GM12874 (cell line): ENCODE measurements around the gene ANGEL1.

ENCODE experiments used
- TF ChIP-seq, protein P1 (sequence below): IDR thresholded peaks from 2 replicates; pipeline ENCODE4 v1.5.1; 2011; ENCODE audit warnings: low read depth, mild to moderate bottlenecking, control low read depth, low read length, moderate library complexity; ENCODE audit not compliant: insufficient read depth

ANGEL1 gene

GRCh38 chr14:76761136-76761959, 51.3 kb downstream of the ANGEL1 start, which contains the start of gene VASH1:
TSS of gene VASH1 (plus strand) at chr14:76761468. CDS start at chr14:76762822, 1,354 bp downstream.
- TF ChIP-seq, protein P1, sequence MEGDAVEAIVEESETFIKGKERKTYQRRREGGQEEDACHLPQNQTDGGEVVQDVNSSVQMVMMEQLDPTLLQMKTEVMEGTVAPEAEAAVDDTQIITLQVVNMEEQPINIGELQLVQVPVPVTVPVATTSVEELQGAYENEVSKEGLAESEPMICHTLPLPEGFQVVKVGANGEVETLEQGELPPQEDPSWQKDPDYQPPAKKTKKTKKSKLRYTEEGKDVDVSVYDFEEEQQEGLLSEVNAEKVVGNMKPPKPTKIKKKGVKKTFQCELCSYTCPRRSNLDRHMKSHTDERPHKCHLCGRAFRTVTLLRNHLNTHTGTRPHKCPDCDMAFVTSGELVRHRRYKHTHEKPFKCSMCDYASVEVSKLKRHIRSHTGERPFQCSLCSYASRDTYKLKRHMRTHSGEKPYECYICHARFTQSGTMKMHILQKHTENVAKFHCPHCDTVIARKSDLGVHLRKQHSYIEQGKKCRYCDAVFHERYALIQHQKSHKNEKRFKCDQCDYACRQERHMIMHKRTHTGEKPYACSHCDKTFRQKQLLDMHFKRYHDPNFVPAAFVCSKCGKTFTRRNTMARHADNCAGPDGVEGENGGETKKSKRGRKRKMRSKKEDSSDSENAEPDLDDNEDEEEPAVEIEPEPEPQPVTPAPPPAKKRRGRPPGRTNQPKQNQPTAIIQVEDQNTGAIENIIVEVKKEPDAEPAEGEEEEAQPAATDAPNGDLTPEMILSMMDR, result no peak

DNA sequence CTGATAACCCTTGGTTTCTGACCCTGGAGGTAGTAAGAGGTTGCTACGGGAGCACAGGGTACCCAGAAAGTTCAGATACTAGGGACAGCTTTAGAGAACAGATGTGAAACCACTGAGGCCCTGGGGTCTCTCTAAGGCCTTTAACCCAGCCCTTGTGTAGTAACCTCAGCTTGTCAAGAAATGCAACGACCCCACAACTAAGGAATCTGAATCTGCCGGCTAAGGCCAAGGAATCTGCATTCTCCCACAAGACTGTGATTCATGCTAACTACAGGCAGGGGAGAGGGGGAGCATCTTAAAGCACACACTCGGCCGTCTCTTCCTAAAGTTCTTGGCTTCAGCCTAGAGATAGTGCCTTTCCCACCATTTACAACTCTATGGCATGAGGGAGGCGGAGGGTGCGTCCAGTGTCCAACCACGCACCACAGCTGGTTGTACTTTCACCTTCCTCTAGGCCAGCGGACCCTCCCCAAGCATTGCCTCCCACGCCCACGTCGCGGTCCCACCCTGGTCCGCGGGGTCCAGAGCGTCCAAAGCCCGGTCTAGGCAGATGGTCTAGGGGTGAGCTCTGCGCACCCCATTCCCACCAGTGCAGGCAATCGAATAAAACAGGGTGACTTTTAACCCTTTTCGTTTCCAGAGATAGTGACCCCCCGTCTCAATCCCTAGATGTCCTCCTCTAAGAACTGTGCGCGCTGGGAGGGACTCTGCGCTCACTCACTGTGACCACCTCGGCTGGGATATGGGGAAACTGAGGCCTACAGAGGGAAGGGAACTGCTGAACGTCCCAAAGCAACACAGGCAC, 52.1 kb downstream of the ANGEL1 start:
- TF ChIP-seq, protein P1, result no peak

- TF ChIP-seq, protein P1, result no peak
Measured at GRCh38 chr14:76759589-76759988, 53.1 kb downstream of the ANGEL1 start.

DNA sequence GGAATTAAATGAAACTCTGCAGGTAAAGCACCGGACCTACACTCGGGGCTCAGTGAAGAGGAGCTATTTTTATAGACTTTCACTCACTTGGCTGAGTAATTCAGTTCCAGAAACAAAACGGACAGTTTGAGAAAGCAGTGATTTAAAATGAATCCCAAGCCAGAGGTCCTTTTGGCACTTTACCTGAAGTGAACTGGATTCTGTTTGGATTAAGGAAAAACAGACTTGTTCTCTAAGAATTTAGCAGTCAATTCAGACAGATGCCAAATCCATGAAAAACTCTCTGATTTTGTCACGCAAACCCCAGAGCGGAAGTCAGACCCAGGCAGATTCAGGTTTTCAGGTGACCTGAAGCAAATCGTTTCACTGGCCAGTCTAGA, 56.3 kb downstream of the ANGEL1 start:
- TF ChIP-seq, protein P1, result no peak

DNA sequence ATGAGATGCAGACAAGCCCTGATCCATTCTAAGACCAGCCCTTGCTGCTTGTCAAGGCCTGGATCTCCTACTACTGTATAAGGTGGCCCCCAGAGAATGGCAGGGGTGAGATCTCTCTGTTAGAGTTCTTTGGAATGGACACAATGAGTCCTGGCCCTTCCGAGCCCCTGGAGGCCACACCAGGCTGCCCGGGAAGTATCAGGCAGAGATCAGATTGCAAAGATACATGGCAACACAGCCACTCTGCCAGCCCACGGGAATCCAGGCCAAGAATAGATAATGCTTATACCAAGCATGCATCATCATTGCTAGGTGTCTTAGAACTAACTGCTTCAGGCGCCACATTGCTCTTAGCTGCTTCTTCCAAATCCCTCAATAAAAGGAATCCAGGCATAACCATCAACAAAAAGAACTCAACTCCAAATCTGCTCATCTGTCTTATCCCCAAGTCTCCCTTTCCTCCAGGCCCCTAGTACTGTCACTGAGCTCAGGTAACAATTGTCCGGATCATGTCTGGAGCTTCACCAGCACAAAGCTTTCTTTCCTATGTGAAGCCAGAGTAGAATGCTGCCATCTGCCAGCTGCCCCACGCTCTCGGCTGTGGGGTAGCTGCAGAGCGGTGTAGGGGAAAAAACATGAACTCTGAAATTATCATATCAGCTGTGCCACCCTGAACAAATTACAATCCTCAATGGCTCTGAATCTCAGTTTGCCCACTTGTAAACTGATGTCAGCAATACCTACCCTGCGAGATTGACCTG, 56.9 kb downstream of the ANGEL1 start:
- TF ChIP-seq, protein P1, result no peak

- TF ChIP-seq, protein P1, result no peak
Measured at GRCh38 chr14:76754586-76754985, 58.1 kb downstream of the ANGEL1 start.

DNA sequence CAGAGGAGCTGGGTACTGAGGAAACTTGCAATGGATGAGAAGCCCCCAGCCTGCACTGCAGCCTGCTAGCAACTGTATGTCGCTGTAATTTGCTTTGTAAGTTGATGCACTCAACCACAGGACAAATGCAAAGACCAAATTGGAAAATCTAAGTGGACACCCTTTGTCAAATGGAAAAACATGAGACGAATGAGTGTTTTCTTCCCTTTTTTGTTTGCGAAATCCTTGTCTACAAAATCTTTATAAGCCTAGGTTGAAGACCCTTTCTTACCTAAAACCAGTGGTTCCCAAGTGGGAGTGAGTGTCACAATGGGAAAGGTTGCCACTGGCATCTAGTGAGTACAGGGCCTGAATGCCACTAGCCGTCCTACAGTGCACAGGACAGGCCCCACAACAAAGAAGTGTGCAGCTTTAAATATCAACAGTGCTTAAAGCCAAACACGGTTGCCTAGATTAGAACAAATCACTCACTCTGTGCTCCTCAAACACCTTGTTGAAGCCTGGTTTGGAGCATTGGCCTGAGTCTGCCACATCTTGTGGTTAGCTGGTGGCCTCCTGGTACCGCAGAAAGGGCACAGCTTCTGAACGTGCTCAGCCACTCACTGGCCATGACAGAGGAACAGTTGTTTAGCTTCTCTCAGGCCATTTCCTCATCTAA, 59.0 kb downstream of the ANGEL1 start:
- TF ChIP-seq, protein P1, result no peak
